HUES64 (cell line): Measurements from ENCODE around the gene MPG.
"Not testable (repeated sequence)": the region's sequence is repeated elsewhere in the genome, so short reads cannot be mapped to it uniquely, and the experiment has no call there.

ENCODE experiments used
- H3K27ac ChIP-seq: 2 replicates; pipeline ENCODE4 v1.7.0; 2013; ENCODE audit warnings: low read depth, low read length, inconsistent platforms
- H3K27me3 ChIP-seq: 2 replicates; pipeline ENCODE4 v1.6.1; 2013; ENCODE audit warnings: mild to moderate bottlenecking, low read length; ENCODE audit not compliant: insufficient read depth
- H3K36me3 ChIP-seq: 2 replicates; pipeline ENCODE4 v1.6.1; 2013; ENCODE audit warnings: mild to moderate bottlenecking, low read length; ENCODE audit not compliant: insufficient read depth
- H3K4me1 ChIP-seq: 2 replicates; pipeline ENCODE4 v1.6.1; 2013; ENCODE audit warnings: mild to moderate bottlenecking, low read length, moderate library complexity; ENCODE audit not compliant: insufficient read depth
- H3K4me3 ChIP-seq: 2 replicates; pipeline ENCODE4 v1.5.1; 2013; ENCODE audit warnings: mild to moderate bottlenecking, low read length, moderate library complexity
- H3K9ac ChIP-seq: 2 replicates; pipeline ENCODE4 v1.6.1; 2013; ENCODE audit warnings: mild to moderate bottlenecking, low read depth, low read length
- H3K9me3 ChIP-seq: 2 replicates; pipeline ENCODE4 v1.6.1; 2013; ENCODE audit warnings: low read depth, low read length; ENCODE audit not compliant: insufficient read depth
- WGBS: fragments of 150-250, 120-280 bp; methylation state at CpG from one replicate; pipeline ENCODE4 v1.1.7; 2013; ENCODE audit warnings: missing lambda C conversion rate; 5-methylcytosine and 5-hydroxymethylcytosine counted together

Gene MPG

DNA sequence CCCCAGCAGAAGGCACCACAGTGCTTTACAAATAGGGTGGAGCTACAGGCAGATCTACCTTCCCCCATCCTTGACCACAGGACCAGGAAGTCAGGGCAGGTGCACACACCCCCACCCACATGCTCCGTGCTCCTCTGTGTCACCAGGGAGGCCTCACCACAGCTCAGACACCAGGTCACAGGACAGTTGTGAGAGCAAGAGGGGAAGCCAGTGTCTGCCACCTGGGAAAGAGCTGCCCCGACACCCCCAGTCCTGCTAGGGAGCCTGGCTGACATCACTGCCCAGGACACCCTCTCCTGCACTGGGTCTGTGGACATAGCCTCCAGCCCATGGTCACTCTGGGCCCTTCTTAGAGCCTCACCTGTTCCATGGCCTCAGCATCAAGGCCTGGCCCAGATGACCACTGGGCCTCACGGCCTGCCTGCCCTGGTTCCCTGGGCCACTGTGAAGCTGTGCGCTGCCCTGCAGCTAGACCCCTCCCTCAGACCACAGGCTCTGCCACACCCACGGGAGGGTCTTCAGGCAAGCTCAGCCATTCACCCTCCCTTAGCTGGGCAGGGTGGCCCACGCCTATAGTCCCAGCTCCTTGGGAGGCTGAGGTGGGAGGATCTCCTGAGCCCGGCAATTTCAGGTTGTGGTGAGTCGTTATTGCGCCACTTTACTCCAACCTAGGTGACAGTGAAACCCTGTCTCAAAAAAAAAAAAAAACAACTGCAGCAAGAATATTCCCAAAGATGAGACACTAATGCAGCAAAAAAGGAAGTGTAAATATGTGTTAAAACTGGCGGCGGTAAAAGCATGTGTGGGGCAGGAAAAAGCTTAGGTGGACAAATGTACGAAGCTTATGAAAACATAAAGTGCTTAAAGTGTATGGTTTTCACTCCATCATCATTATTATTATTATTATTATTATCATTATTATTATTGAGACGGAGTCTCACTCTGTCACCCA is 38.8 kb upstream of the MPG start:
- Histone ChIP-seq H3K36me3 (peaks cover 45% of the 10 kb centered on the region), H3K4me1 (no peaks in the 10 kb centered on the region), H3K9me3 (peaks cover 10% of the 10 kb centered on the region), H3K27me3 (no peaks in the 10 kb centered on the region), H3K4me3 (no peak overlapping the region), H3K27ac (no peak overlapping the region), H3K9ac (no peak overlapping the region)
- 88% methylated on average over 12 of the region's 13 CpGs for WGBS

DNA sequence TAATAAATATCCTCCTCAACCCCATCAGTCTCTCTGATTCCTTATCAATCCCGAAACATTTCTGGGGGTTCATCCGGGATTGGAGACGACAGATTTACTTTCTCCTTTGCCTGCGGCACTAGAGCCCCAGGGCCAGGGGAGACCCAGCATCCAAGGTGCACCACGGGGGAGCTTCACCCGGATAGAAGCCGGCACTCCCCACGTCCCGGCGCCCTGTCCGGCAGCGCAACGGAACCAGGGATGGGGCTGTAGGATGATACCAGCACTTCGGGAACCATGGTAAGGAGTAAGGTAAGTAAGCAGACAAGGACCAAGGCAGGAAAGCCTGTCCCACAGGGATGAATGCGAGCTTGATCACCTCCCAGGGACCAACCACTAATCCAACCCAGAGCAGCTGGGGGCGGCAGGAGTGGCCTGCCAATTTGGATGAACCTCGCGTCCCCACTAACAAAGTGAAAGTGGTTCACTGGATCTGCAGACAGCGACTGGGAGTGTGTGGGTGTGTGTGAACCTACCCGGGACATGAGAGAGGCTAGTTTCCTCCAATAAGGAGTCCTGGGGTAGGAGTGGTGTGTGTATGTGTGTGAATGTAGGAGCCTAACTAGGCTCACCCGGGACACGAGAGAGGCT is 36.5 kb upstream of the MPG start:
- no peaks in the 10 kb centered on the region for H3K4me1 ChIP-seq
- no peak overlapping the region for H3K27ac ChIP-seq
- peaks cover 10% of the 10 kb centered on the region for H3K9me3 ChIP-seq
- no peak overlapping the region for H3K4me3 ChIP-seq
- H3K36me3 ChIP-seq = peaks cover 67% of the 10 kb centered on the region
- 96% methylated on average over 22 of the region's 22 CpGs for WGBS
- no peaks in the 10 kb centered on the region for H3K27me3 ChIP-seq
- no peak overlapping the region for H3K9ac ChIP-seq

GRCh38 chr16:42069-42457 is 36.0 kb upstream of the MPG start:
- Histone ChIP-seq H3K9ac (no peak overlapping the region), H3K4me1 (no peaks in the 10 kb centered on the region), H3K4me3 (no peak overlapping the region), H3K9me3 (peaks cover 10% of the 10 kb centered on the region), H3K27ac (no peak overlapping the region), H3K36me3 (peaks cover 72% of the 10 kb centered on the region), H3K27me3 (no peaks in the 10 kb centered on the region)
- WGBS = 89% methylated on average over 11 of the region's 11 CpGs

- Histone ChIP-seq H3K27ac (no peak overlapping the region), H3K27me3 (no peaks in the 10 kb centered on the region), H3K9ac (no peak overlapping the region), H3K9me3 (peaks cover 10% of the 10 kb centered on the region), H3K4me1 (no peaks in the 10 kb centered on the region), H3K36me3 (peaks cover 74% of the 10 kb centered on the region), H3K4me3 (no peak overlapping the region)
- WGBS = 97% methylated on average over 4 of the region's 4 CpGs
Measured at GRCh38 chr16:42691-43090, 35.3 kb upstream of the MPG start.

DNA sequence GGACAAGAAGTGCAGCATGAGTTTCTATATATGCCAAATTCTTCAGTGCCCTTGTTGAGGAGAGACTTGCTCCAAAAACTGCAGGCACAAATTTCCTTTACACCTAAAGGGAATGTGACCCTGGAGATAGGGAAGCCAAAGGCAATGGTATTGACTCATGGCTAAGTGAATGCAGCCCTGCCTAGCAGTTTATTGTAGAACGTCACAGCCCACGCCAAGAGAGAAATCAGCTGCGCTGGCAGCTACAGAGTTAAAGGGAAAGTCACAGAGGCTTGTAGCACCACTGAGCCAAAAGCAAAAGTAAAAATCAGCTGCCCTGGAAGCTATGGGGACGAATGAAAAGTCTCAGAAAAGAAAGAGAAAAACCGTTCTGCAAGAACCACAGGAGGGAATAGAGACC is 34.7 kb upstream of the MPG start:
- H3K4me1 ChIP-seq = no peaks in the 10 kb centered on the region
- H3K27me3 ChIP-seq = no peaks in the 10 kb centered on the region
- H3K9ac ChIP-seq = no peak overlapping the region
- H3K27ac ChIP-seq = no peak overlapping the region
- 86% methylated on average over 4 of the region's 5 CpGs for WGBS
- peaks cover 76% of the 10 kb centered on the region for H3K36me3 ChIP-seq
- peaks cover 10% of the 10 kb centered on the region for H3K9me3 ChIP-seq
- H3K4me3 ChIP-seq = no peak overlapping the region

DNA sequence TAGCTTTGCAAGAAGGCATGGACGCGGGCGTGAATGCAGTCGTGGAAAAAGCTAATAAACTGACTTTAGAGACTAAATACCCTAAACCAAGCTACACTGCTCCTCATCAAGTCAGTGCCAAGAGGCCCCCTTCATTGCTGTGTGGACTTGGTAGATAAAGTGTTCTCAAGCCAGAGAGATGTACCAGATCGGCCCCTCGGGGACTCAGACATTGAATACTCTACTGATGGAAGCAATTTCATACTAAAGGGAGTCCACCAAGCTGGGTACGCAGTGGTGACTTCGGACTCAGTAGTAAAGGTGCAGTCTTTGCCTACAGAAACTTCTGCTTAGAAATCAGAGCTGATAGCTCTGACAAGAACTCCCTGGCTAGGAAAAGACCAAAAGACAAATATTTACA is 33.4 kb upstream of the MPG start:
- H3K27me3 ChIP-seq = no peaks in the 10 kb centered on the region
- H3K4me3 ChIP-seq = no peak overlapping the region
- H3K36me3 ChIP-seq = peaks cover 77% of the 10 kb centered on the region
- no peak overlapping the region for H3K9ac ChIP-seq
- no peaks in the 10 kb centered on the region for H3K4me1 ChIP-seq
- no peak overlapping the region for H3K27ac ChIP-seq
- 97% methylated on average over 8 of the region's 8 CpGs for WGBS
- H3K9me3 ChIP-seq = peaks cover 10% of the 10 kb centered on the region

DNA sequence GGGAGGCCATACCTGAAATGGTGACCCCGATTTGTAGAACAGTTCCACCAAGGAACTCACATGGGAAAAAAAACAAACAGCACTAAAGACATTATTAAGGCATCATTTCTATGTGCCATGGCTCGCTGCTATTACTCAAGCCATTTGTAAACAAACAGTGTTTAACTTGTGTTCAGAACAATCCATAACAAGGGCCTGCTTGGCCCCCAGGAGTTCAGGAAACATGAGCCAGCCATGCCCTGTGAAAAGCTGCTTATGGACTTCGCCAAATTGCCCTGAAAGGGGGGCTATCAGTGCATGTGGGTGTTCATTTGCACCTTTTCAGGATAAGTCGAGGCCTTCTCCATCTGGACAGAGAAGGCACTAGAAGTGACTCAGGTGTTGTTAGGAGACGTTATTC is 32.6 kb upstream of the MPG start:
- Histone ChIP-seq H3K4me1 (no peaks in the 10 kb centered on the region), H3K9ac (no peak overlapping the region), H3K27ac (no peak overlapping the region), H3K27me3 (no peaks in the 10 kb centered on the region), H3K9me3 (peaks cover 10% of the 10 kb centered on the region), H3K4me3 (no peak overlapping the region), H3K36me3 (peaks cover 79% of the 10 kb centered on the region)
- 92% methylated on average over 5 of the region's 5 CpGs for WGBS

DNA sequence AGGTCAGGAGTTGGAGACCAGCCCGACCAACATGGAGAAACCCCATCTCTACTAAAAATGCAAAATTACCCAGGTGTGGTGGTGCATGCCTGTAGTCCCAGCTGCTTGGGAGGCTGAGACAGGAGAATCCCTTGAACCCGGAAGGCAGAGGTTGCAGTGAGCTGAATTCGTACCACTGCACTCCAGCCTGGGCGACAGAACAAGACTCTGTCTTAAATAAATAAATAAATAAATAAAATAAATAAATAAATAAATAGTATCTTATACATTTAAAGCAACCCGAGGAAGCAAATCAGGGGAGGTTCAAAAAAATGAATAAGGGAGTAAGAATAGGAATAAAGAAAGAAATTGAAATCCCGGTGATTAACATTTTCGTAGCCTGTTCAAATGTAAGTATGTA is 31.5 kb upstream of the MPG start:
- WGBS = 90% methylated on average over 5 of the region's 7 CpGs
- H3K9me3 ChIP-seq, H3K4me3 ChIP-seq, H3K27me3 ChIP-seq, H3K27ac ChIP-seq, H3K4me1 ChIP-seq, H3K9ac ChIP-seq: not testable (repeated sequence)
- H3K36me3 ChIP-seq = peaks cover 82% of the 10 kb centered on the region

- H3K9ac ChIP-seq = no peak overlapping the region
- WGBS = 93% methylated on average over 7 of the region's 7 CpGs
- H3K4me3 ChIP-seq = no peak overlapping the region
Measured at GRCh38 chr16:47234-47633, 30.8 kb upstream of the MPG start.

GRCh38 chr16:50769-51591 is 27.0 kb upstream of the MPG start:
- Histone ChIP-seq H3K36me3 (peaks cover 51% of the 10 kb centered on the region), H3K4me3 (no peak overlapping the region; the same call in 1 of the 2 replicates), H3K4me1 (no peaks in the 10 kb centered on the region), H3K27ac (no peak overlapping the region), H3K9ac (no peak overlapping the region), H3K27me3 (no peaks in the 10 kb centered on the region), H3K9me3 (no peaks in the 10 kb centered on the region)
- WGBS = 90% methylated on average over 14 of the region's 15 CpGs

More at GRCh38 chr16:47234-47633, 30.8 kb upstream of the MPG start:
- Histone ChIP-seq H3K36me3 (peaks cover 75% of the 10 kb centered on the region), H3K9me3 (peaks cover 8% of the 10 kb centered on the region), H3K4me1 (no peaks in the 10 kb centered on the region), H3K27me3 (no peaks in the 10 kb centered on the region), H3K27ac (no peak overlapping the region)
